ENCODE data around the gene UBE4B. TPM values are rescaled to one million over a fixed set of nuclear protein-coding genes. Genes with fewer than 3 reads are reported as not detected.
"Not testable (repeated sequence)": the region's sequence is repeated elsewhere in the genome, so short reads cannot be mapped to it uniquely, and the experiment has no call there.

UBE4B gene
- total and polyA plus RNA-seq, 8 donors = 13.0 to 45.3 (median 31.1) TPM

- no peaks in the 10 kb centered on the region for H3K36me3 ChIP-seq
- no peak for TF ChIP-seq CTCF (IDR thresholded peaks at IDR 0.05)
- ATAC-seq = no peak
- H3K4me3 ChIP-seq = no peak overlapping the region
- H3K9me3 ChIP-seq = no peaks in the 10 kb centered on the region
- no peak overlapping the region for H3K27ac ChIP-seq
- peaks cover 0 to 3% (median 0%) of the 10 kb centered on the region in 4 donors for H3K27me3 ChIP-seq
- 77 to 81% methylated on average over 8 of the region's 8 CpGs for WGBS, 2 donors
- H3K4me1 ChIP-seq = no peaks in the 10 kb centered on the region
- no peak for FAIRE-seq
- intact Hi-C loops (cut with DNase I) = no loop called here
- DNase-seq = no peak
Observed at GRCh38 chr1:10001016-10001665, 31.6 kb upstream of the UBE4B start.

- FAIRE-seq; intact Hi-C loops (cut with DNase I); H3K27ac ChIP-seq; H3K4me3 ChIP-seq; H3K36me3 ChIP-seq; H3K27me3 ChIP-seq; H3K9me3 ChIP-seq; DNase-seq; ATAC-seq; H3K4me1 ChIP-seq: not testable (repeated sequence)
- 88 to 97% methylated on average over 8 of the region's 8 CpGs for WGBS, 2 donors
Observed at GRCh38 chr1:10005248-10005647, 27.5 kb upstream of the UBE4B start.

GRCh38 chr1:10007169-10007568 is 25.6 kb upstream of the UBE4B start:
- no peak for TF ChIP-seq CTCF (IDR thresholded peaks at IDR 0.05)
- WGBS, 2 donors = 27 to 29% methylated on average over 4 of the region's 4 CpGs
- no peak for FAIRE-seq

GRCh38 chr1:10014016-10014415 is 18.7 kb upstream of the UBE4B start:
- intact Hi-C loops (cut with DNase I) = no loop called here
- DNase-seq (no peak), ATAC-seq (no peak), FAIRE-seq (no peak)
- no peak overlapping the region for H3K4me3 ChIP-seq
- no peaks in the 10 kb centered on the region for H3K27me3 ChIP-seq
- TF ChIP-seq CTCF (IDR thresholded peaks at IDR 0.05) = no peak
- H3K27ac ChIP-seq = no peak overlapping the region
- no peaks in the 10 kb centered on the region for H3K4me1 ChIP-seq
- H3K9me3 ChIP-seq = no peaks in the 10 kb centered on the region
- WGBS, 2 donors = 81 to 90% methylated on average over 5 of the region's 5 CpGs
- H3K36me3 ChIP-seq = no peaks in the 10 kb centered on the region

More at GRCh38 chr1:10007169-10007568, 25.6 kb upstream of the UBE4B start:
- H3K27me3 ChIP-seq = no peaks in the 10 kb centered on the region
- H3K4me3 ChIP-seq = no peak overlapping the region
- H3K4me1 ChIP-seq = no peaks in the 10 kb centered on the region
- no peaks in the 10 kb centered on the region for H3K36me3 ChIP-seq
- DNase-seq (peak in 4 of 6 donors; percentile 31 to 60 (median 46)), ATAC-seq (peak; percentile 27 to 80 (median 60))
- H3K9me3 ChIP-seq = no peaks in the 10 kb centered on the region
- H3K27ac ChIP-seq = no peak overlapping the region
- intact Hi-C loops (cut with DNase I) = no loop called here

- Histone ChIP-seq H3K27me3 (no peaks in the 10 kb centered on the region), H3K36me3 (no peaks in the 10 kb centered on the region), H3K27ac (no peak overlapping the region), H3K4me3 (no peak overlapping the region), H3K9me3 (no peaks in the 10 kb centered on the region), H3K4me1 (no peaks in the 10 kb centered on the region)
- DNase-seq = no peak
- FAIRE-seq = no peak
- intact Hi-C loops (cut with DNase I) = no loop called here
- no peak for ATAC-seq
- TF ChIP-seq CTCF (IDR thresholded peaks at IDR 0.05) = no peak
Observed at GRCh38 chr1:10019561-10019960, 13.2 kb upstream of the UBE4B start.
